Hematopoietic multipotent progenitor cell treated with erythropoietin and hydrocortisone succinate and interleukin-3 and kit ligand, for 6 days (in vitro differentiated cells): ENCODE results near the gene MAML2.

Experiments used
- DNase-seq: peaks from one replicate; pipeline ENCODE4 v3.0.0-alpha.2; 2015

MAML2 gene

DNA sequence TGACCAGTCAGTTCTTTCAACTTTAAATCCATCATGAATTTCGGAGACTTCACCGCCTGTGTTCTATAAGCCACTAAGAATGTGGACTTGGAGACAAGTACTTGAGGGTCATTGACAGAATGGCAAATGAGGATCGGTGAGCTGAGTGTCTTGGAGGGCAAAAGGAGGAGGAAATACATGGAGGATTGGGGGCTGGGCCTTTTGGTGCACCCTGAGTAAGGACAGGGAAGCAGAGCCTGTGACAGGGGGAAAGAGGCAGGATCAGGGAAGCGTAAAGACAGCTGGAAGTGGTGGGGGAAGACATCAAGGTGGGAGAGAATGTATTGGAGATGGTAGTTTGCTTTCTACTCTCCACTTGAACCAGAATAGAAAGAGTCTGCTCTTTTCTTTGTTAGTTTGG is 348.7 kb downstream of the MAML2 start:
- DNase-seq, result no peak

DNA sequence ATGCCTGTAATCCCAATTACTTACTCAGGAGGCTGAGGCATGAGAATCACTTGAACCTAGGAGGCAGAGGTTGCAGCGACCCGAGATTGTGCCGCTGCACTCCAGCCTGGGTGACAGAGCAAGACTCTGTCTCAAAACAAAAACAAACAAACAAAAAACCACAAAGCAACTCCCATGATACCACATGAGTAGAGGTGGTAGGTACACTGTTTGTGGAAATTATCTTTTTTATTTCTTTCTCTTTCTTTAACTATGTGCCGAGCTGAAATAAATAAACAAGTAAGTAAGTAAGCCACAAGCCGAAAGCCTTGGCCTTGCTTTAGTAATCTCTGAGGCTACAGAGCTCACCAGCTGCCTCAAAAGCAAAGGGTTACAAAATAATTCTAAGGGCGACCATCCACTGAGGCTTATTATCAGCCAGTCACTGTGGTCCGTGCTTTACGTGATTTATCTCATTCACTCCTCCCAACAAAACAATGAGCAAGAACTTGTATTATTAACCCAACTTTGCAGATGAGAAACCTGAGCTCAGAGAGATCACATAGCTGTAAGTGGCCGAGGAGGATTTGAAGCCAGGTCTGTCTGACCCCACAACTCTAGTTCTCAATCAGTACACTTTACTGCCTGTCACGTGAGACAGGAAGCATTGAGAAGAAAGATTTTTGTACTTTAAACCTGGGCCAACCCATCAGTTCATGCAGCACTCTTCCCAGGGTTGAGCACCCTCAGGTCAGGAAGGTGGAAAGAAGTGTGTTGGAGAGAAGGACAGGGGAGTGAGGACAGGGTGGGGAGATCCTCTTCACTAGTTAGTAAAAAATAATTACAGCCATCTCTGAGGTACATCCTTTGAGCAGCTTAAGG is 349.3 kb downstream of the MAML2 start:
- no peak for DNase-seq

DNA sequence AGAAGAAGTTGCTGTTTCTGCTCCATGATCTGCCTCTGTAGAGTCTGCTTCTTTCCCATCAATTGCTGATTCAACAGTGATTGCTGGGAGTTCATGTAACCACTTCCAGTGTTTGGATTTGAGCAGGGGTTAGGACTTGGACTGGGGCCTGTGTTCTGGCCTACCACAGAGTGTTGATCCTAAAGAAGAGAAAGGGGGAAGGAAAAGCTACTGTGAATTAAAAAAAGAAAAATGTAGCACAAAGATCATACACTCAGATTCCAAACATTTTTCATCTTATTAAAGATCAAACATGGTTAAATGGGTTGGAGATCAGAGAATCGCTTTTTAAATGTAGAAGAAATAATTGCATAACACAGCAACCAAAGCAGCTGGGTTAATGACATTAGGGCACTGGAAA is 351.4 kb downstream of the MAML2 start:
- DNase-seq, result no peak

DNA sequence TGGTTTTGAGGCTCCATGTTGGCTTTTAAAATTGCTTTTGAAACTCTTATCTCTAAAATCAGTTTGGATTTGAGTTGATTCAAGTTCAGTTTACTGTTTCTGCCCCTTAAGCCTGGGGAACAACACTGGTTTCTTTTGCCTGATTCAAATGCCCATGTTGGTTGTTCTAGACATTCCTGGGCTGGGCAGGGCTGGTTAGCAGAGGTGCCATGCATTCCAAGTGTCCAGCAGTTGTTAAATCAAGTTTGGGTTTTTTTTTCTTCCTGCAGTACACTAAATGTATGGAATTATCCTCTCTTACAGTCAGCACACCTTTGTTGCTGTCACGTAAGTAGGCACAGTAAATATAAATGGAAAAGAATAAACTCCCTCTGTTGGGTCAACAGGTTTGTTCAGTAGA is 351.9 kb downstream of the MAML2 start:
- no peak for DNase-seq

DNA sequence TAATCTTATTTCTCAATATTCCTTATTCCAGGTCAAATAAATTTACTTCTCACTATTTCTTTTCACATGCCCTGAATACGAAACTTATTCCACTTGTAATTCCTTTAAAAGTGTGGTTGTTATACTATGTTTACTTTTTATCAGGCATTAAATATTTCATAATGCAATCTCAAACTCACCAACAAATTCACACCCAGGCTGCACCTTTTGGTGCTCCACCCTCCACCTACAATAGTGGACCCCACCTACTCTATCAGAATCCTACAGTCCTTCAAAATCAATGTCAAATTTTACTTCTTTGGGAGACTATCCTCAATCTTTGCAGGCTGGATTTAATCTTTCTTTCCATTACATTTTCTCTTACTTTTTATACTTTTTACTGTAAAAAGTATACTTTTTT is 353.2 kb downstream of the MAML2 start:
- no peak for DNase-seq

DNA sequence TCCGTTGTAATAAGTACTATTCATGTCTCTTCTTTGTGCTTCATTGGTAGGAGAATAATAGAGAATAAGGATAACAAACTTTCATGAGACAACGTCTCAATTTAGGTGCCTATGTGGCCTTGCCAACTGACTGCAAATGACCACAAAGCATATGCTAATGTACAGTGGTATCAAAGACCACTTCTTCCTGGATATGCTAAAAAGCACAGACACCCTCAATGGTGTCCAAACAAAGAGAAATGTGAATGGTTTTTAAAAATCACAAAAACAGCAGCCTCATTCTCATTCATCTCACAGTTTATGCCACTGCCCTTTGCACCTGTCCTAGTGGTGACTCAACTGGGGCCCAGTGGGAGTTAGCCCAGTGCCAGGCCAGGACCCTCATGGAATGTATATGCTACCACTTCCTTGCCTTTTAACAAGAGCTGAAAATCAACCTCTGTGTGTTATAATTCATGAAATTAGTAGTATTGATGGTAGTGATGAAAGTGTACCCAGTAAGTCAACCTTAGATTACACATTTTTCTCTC is 353.9 kb downstream of the MAML2 start:
- DNase-seq, result no peak

DNA sequence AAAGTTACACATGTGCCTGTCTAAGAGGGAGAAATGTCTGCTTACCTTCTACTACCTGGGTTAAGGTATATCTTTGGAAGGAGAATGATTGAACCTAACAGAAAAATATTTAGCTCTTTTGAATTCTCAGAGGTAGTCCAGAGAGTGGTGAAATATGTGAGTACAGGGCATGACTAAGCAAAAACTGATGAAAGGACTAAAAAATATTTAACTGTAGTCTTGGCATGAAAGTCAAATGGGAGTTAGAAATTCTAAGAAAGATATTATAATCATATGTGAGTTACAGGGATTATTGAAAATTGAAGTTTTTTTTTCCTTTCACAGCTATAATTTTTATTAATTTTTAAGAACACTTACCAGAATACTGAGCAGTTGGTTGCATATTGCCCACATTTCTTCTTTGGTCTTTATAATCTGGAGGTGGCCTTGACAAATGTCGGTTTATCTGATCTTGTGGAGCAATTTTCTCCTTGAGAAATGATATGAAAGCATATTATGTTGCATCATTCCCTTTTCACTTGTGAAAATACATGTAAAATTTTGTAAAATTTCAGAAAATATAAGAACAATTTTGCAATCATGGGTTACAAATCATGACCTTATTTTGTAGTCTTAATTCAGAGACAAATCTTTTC is 357.7 kb downstream of the MAML2 start:
- peak; percentile 67 for DNase-seq

DNA sequence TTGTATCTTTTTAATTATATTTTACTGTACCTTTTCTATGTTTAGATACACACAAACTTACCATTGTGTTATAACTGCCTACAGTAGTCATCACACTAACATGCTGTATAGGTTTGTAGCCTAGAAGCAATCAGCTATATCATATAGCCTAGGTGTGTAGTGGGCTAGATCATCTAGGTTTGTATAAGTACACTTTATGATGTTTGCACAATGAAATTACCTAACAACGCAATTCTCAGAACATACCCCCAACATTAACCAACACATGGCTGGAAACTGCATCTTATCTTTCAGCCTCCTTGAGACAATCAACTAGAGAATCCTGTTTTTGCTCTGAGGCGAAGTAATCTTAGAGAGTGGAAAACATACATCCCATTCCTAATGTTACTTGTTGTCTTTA is 358.9 kb downstream of the MAML2 start:
- DNase-seq, result peak; percentile 16

DNA sequence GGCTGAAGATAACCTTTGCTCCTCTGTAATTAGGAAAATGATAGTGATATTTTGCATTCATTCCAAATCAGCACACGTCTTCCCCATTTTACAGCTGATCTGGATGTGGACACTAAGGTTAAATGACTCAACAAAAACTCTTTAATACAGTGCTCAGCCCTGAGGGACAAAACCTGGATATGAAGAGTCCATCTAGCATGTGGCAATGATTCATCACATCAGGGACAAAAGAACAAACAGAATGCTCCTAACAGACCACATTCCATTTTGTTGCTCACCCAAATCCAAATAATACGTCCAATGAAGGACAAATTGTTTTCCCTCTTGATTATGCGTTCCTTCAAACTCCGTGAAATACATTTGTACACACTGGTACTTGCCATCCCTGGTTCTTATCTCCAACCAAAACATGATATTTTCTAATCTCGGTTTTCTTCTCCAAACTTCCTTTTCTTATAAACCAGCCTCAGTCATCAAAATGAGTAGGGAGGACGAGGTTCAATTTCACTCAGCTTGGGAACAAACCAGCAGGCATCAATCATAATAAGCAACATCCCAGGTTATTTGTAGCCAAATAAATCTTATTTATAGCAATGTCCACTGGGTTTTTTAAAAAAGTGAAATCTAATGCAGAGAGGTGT is 365.3 kb downstream of the MAML2 start:
- DNase-seq, result no peak

DNA sequence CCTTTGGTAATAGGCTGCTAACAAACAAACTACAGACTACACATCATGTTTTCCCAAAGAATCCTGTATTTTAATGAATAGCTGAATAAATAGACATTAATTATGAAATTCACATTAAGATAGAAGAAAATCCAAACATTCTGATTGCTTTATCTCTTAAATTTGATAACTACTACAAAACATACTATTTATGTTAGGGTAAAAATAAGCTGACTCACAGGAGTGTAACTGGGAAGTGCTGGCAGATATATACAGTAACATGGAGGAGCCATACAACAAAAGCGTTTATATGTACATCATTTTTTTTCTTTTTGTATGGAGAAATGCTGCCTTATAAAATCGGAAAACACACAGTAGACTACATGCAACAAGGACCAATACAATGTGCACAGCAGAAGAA is 366.4 kb downstream of the MAML2 start:
- DNase-seq, result no peak

DNA sequence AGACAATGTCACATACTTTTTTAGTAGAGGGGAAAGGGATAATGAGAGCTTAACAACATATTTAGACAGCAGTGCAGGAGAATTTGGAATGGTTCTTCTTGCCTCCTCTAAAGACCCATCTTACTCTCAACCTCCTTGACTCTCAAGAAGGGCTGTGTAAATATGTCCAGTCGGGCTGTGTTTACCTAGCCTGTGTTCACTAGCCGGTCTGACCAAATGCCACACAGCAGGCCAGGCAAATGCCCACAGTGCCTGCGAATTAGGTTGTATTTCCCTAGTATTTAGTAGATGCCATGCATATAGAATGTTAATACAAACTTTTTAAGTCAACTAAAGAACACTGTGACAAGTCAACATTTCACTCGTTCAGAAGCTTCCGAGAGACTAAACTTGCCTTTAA is 367.7 kb downstream of the MAML2 start:
- DNase-seq, result no peak

DNA sequence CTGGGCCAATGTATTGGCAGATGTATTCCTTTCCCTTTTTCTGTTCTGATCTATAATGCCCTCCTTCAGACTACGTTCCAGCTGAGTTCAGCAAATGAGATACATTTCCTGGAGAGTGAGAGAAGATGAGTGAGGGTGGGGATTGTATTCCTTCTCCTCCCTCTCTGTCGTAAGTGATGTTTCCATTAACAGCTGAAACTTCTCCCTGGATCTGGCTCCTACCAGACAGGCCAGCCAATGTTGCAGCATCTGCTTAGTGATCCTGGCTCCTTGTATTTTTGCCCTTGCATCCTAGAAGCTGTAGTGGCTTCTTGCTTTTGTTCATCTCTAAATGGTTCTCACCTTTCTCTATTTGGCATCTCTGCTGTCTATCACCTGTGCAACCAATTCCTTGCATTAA is 370.9 kb downstream of the MAML2 start:
- DNase-seq, result no peak

DNA sequence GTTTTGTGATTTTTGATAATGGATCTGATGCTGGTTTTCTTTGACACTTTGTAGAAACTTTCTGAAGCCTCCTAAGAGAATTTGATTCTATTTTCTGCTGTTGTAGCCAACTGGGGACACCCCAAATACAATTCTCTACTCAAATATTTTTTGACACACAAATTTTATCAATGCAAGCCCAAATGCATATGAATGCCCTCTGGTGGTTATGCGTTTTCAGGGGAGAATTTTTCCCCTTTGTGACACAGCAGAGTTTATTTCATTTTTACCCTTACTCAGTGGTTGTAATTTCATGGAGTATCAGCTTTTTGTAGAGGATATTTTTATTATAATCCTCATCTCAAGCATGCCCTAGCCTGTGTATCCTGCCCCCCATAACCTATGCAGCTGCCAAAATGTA is 374.4 kb downstream of the MAML2 start:
- DNase-seq, result peak; percentile 22

DNA sequence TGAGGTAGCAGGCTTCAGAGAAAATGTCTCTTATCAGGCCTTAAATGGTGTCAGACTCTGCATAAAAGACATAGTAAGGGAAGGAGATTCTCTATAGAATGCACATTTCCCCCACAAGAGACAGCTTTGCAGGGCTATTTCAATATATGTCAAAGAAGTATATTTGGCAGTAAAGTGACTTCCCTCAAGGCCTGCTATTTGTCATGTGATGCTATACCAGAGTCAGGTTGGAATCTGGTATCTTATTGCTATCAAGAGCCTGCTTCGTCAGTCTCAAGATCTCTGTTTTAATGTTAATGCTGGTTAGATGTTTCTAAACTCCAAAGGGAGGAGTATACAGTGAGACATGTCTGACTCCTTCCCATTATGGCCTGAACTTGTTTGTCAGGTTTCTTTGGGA is 378.7 kb downstream of the MAML2 start:
- DNase-seq, result no peak

DNA sequence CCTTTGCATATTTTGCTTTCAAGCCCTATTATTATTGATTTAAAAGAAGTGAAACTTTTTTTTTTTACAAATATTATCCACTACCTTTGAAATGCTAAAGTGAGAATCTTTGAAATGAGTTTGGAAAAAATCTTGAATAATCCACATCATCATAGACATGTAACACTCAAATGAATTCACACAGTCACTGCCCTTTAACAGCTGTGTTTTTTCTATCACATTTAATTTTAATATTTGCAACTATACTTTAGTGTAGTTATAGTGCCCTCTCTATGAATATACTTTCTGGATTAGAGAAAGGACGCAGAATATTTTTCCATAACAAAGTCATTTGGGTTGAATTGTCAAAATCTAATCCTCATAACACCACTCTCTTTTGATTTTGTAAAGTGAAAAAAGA is 381.2 kb downstream of the MAML2 start:
- no peak for DNase-seq

DNA sequence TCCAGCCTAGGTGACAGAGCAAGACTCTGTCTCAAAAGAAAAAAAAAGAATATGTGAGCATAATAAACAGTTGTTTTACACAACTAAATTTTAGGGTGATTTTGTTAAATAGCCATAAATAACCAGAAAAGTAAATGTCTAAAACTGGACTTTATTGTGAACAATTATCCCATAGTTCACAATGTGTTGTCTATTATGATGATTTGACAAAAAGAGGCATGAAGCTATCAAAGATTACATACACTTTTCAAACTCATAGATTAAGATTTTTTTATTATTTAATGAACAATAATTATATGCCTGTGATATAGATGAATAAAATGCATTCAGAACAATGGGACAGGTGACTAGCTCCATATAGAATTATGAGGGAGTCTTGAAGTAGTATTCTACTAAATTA is 392.1 kb downstream of the MAML2 start:
- no peak for DNase-seq

DNA sequence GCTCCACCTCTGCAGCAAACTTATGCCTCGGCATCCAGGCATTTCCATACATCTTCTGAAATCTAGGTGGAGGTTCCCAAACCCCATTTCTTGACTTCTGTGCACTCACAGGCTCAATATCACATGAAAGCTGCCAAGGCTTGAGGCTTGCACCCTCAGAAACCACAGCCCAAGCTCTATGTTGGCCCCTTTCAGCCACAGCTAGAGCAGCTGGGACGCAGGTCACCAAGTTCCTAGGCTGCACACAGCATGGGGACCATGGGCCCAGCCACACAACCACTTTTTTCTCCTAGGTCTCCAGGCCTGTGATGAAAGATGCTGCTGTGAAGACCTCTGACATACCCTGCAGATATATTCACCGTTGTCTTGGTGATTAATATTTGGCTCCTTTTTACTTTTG is 394.4 kb downstream of the MAML2 start:
- DNase-seq, result no peak

DNA sequence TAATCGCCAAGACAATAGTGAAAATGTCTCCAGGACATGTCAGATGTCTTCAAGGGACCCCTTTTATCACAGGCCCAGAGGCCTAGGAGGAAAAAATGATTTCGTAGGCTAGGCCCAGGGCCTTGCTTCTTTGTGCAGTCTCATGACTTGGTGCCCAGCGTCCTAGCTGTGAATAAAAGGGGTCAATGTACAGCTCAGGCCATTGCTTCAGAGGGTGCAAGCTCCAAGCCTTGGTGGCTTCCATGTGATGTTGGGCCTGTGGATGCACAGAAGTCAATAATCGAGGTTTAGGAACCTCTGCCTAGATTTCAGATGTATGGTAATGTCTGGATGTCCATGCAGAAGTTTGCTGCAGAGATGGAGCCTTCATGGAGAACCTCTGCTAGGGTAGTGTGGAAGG is 398.4 kb downstream of the MAML2 start:
- DNase-seq, result no peak

DNA sequence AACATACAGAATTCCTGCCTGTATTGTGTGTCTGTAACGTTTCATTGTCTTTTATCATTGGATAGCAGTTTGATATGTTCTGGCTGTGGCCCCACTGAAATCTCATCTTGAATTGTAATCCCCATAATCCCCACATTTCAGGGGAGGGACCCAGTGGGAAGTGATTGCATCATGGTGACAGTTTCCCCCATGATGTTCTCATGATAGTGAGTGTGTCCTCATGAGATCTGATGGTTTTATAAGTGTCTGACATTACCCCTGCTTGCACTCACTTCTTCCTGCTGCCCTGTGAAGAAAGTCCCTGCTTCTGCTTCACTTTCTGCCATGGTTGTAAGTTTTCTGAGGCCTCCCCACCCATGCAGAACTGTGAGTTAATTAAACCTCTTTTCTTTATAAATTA is 399.4 kb downstream of the MAML2 start:
- DNase-seq, result no peak

DNA sequence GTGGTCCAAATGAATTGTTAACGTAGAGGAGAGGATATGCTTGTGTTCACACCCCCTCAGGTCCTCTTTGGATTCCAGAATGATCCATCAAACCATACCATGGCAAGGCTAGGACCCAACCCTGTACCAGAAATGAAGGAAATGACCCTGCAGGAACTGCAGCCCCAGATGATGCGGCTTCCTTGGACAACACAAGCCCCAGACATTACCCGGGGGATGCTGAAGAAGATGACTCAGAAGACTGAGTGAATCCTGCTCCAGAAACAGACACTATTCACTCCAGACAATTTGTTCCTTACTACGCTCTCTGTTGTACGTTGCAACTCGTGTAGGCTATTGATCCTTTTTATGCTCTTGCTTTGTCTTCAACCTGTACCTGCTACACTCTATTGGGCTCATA is 403.9 kb downstream of the MAML2 start:
- DNase-seq, result no peak

DNA sequence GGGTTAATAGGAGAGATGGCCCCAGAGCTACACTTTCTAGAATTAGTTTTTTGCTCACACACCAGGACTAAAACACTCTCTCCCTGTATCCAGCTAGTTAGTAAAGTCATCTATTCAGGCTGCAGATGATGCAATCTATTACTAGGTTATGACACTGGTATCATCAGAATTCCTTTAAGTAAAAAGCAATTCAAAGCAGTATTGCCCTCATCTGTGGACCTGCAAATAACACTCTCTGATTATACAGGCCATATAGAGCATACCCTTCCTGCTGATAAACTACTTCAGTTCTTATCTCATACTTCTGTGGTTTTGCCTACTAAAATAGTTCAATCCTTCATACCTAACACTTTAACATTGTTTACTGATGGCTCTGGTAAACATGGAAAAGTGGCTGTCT is 405.6 kb downstream of the MAML2 start:
- peak; percentile 14 for DNase-seq

DNA sequence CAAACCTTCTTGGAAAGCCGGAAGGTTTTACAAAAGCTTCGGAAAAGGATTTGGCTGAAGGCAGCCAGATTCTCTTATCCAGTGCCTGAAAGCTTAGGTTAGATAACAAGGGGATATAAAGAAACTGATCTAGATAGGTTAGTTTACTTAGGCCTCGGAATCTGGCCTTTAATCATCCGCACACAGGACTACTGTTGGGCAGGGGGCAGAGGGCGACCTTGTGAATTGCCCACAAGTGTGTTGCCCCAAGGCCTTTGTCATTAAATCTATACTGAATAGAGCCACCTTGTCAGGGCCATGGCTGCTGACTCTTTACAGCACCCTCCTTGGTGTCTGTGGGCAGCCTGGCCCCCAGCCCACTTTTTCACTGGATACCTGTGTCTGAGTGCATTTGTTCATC is 409.4 kb downstream of the MAML2 start:
- no peak for DNase-seq

DNA sequence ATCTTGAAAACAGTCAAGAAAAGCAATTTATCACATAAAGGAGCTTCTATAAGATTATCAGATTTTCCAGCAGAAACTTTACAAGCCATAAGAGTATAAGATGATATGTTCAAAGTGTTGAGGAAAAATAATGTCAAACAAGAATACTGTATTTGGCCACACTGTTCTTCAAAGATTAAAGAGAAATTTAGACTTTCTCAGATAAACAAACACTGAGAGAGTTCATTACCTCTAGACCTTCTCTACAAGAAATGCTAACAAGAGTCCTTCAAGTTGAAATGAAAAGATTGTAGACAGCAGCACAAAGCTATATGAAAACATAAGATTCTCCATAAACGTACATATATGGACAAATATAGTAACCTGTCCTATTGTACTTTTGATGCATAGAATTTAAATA is 411.1 kb downstream of the MAML2 start:
- DNase-seq, result no peak

DNA sequence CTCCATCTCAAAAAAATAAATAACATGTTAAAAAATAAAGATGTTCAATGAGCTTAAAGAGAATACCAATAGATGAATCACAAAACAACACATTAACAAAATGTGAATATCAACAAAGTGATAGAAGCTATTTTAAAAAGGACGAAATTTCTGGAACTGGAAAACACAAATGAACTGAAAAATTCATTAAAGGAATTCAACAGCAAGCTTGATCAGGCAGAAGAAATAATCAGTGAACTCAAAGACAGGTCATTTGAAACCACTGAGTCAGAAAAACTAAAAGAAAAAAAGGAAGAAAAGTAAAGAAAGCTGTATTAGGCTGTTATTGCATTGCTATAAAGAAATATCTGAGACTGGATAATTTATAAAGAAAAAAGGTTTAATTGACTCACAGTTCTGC is 412.0 kb downstream of the MAML2 start:
- no peak for DNase-seq
